HepG2 (cell line): ENCODE measurements around the gene BOLL. TPM values are rescaled to one million over a fixed set of nuclear protein-coding genes. Genes with fewer than 3 reads are reported as not detected.

Experiments used
- ATAC-seq: fragments of 200-7000 bp; cut with Tn5 transposase; 3 replicates; pipeline ENCODE4 v1.9.1; 2020; ENCODE audit warnings: mild to moderate bottlenecking, moderate library complexity
- BruUV-seq: library from RNA; stranded (reverse); fragments of 400-500 nt; replicated peaks from 2 replicates; lab custom pipeline; 2021; lab: Mats Ljungman, UMichigan
- CTCF ChIA-PET: fragments of 300-600 bp; formaldehyde crosslinking; extraction: SDS; loops from one replicate; lab custom pipeline; 2021; ENCODE audit warnings: low total read pairs, inconsistent platforms, low intra/inter-chr PET ratio; lab: Yijun Ruan, JAX
- POLR2A ChIA-PET: fragments of 350-600 bp; sonication (Branson Sonifier 250); formaldehyde crosslinking; loops from one replicate; lab custom pipeline; 2020; ENCODE audit warnings: antibody characterized with exemption, inconsistent platforms; lab: Yijun Ruan, JAX
- DNase-seq: peaks from one replicate; pipeline ENCODE4 v3.0.0-alpha.2; 2015; ENCODE audit warnings: low spot score
- FAIRE-seq: peaks from 3 replicates; lab custom pipeline; 2011; peaks lifted over from hg19 to GRCh38; lab: Jason Lieb, UNC
- H2AFZ ChIP-seq: one replicate; pipeline ENCODE4 v1.6.1; 2011; ENCODE audit warnings: low read length, inconsistent platforms
- H3K27ac ChIP-seq: fragments of 300-600 bp; 3 replicates; pipeline ENCODE4 v1.8.0; 2011; ENCODE audit warnings: mixed run types, mild to moderate bottlenecking, mixed read lengths, low read length, inconsistent platforms; ENCODE audit not compliant: insufficient read depth; ENCODE audit errors: extremely low read length
- H3K27me3 ChIP-seq, 2 experiments: fragments of 200-600 bp in 1 of 2; 2 replicates in 1 of 2; 3 replicates in 1 of 2; pipeline versions ENCODE4 v1.6.0 to v1.8.0; 2011; ENCODE audit warnings: low read length in 2 of 2, mild to moderate bottlenecking in 2 of 2, moderate library complexity in 2 of 2, inconsistent platforms in 1 of 2; ENCODE audit not compliant: insufficient read depth in 2 of 2, control insufficient read depth in 1 of 2
- H3K36me3 ChIP-seq, 2 experiments: fragments of 200-600 bp in 1 of 2; replicated peaks in 1 of 2; 2 replicates in 1 of 2; 3 replicates in 1 of 2; pipeline versions ENCODE4 v1.5.1 to v1.8.0; 2011; ENCODE audit warnings: low read length in 2 of 2, inconsistent platforms in 1 of 2; ENCODE audit not compliant: insufficient read depth in 2 of 2, control insufficient read depth in 1 of 2
- H3K4me1 ChIP-seq: 2 replicates; pipeline ENCODE4 v1.5.1; 2012; ENCODE audit warnings: low read length, inconsistent platforms; ENCODE audit not compliant: insufficient read depth
- H3K4me2 ChIP-seq: 2 replicates; pipeline ENCODE4 v1.6.0; 2011; ENCODE audit warnings: low read depth, low read length, inconsistent platforms
- H3K4me3 ChIP-seq, 3 experiments: fragments of 200-600 bp in 1 of 3; sonication (generic), shearing (Covaris generic) in 1 of 3; replicated peaks in 1 of 3; 2 replicates each; pipeline ENCODE4 v1.5.1; 2011 to 2016; ENCODE audit warnings: low read length in 3 of 3, inconsistent platforms in 2 of 3, low read depth in 2 of 3, mild to moderate bottlenecking in 2 of 3, control low read depth in 1 of 3, mixed read lengths in 1 of 3; ENCODE audit not compliant: insufficient read depth in 1 of 3
- H3K79me2 ChIP-seq: one replicate; pipeline ENCODE4 v1.6.1; 2011; ENCODE audit warnings: low read length, inconsistent platforms; ENCODE audit not compliant: insufficient read depth
- H3K9ac ChIP-seq: 2 replicates; pipeline ENCODE4 v1.6.0; 2011; ENCODE audit warnings: mild to moderate bottlenecking, low read depth, low read length, inconsistent platforms; ENCODE audit not compliant: insufficient read depth
- H3K9me3 ChIP-seq: 2 replicates; pipeline ENCODE4 v1.5.1; 2012; ENCODE audit warnings: mild to moderate bottlenecking, low read length
- H4K20me1 ChIP-seq: 2 replicates; pipeline ENCODE4 v1.6.0; 2011; ENCODE audit warnings: inconsistent platforms, mild to moderate bottlenecking, low read length, moderate library complexity; ENCODE audit not compliant: insufficient read depth
- MAFF ChIP-seq: IDR thresholded peaks from 2 replicates; pipeline ENCODE4 v1.6.1; 2011; ENCODE audit warnings: low read depth, low read length, improper control_type of control experiment
- MAFK ChIP-seq, 2 experiments: IDR thresholded peaks in 1 of 2; conservative IDR thresholded peaks in 1 of 2; 2 replicates each; pipeline ENCODE4 v1.6.1; 2011; ENCODE audit warnings: improper control_type of control experiment in 2 of 2, low read length in 2 of 2
- ZFP36 ChIP-seq: fragments of 150-350 bp; IDR thresholded peaks from 2 replicates; pipeline ENCODE4 v1.6.1; 2018; ENCODE audit warnings: borderline replicate concordance, low read length, low read depth; ENCODE audit not compliant: partially characterized antibody
- ZHX1 ChIP-seq: sonication (generic); formaldehyde crosslinking; IDR thresholded peaks from 2 replicates; pipeline ENCODE4 v1.8.1; 2022; ENCODE audit warnings: low read depth, mild to moderate bottlenecking, missing genetic modification reagents
- ZNF3 ChIP-seq: IDR thresholded peaks from 2 replicates; pipeline ENCODE4 v1.7.0; 2017; ENCODE audit warnings: inconsistent platforms
- WGBS: methylation state at CpG from one replicate; pipeline ENCODE4 v1.1.6; 2017; ENCODE audit warnings: low lambda C conversion rate; 5-methylcytosine and 5-hydroxymethylcytosine counted together
- in situ Hi-C: cut with HindIII; loops from 2 replicates; pipeline ENCODE4 v1.10.0; 2017; ENCODE audit warnings: low pct_unique_long_range_greater_than_20kb; ENCODE audit not compliant: extremely low pct_ligation_motif_present
- intact Hi-C: fragments of 100-400 bp; cut with micrococcal nuclease; formaldehyde crosslinking; loops from one replicate; pipeline ENCODE4 v1.10.0; 2022; ENCODE audit not compliant: unreplicated experiment
- polyA plus RNA-seq, 8 experiments: library from polyadenylated mRNA; depleted of rRNA in 3 of 8; stranded (reverse) in 7 of 8; unstranded in 1 of 8; fragments of >200 nt; fragmentation: Illumina TruSeq in 4 of 8; extraction: Trizol in 4 of 8; gene quantifications; 2 replicates each; pipeline versions ENCODE4 v1.2.1 to v1.2.3, GENCODE V29; 2011 to 2016; ENCODE audit warnings: low read depth in 4 of 8, missing spikeins in 1 of 8, mixed read lengths in 1 of 8; ENCODE audit not compliant: insufficient read depth in 1 of 8
- total RNA-seq, 5 experiments: library from RNA; depleted of rRNA; stranded (reverse); fragments of >200 nt; fragmentation: Illumina TruSeq; extraction: Trizol; gene quantifications; 2 replicates each; pipeline ENCODE4 v1.2.3, GENCODE V29; 2016; ENCODE audit warnings: low read depth in 1 of 5
- TF ChIP-seq, protein P1 (sequence below): sonication (generic); formaldehyde crosslinking; IDR thresholded peaks from 2 replicates; pipeline ENCODE4 v1.5.0; 2020; ENCODE audit warnings: mild to moderate bottlenecking, missing genetic modification reagents

Gene BOLL
- total and polyA plus RNA-seq, 2 of the 13 experiments (the other 11 are each of a cell fraction or from before 2014, with no cell fraction given) = not detected

DNA sequence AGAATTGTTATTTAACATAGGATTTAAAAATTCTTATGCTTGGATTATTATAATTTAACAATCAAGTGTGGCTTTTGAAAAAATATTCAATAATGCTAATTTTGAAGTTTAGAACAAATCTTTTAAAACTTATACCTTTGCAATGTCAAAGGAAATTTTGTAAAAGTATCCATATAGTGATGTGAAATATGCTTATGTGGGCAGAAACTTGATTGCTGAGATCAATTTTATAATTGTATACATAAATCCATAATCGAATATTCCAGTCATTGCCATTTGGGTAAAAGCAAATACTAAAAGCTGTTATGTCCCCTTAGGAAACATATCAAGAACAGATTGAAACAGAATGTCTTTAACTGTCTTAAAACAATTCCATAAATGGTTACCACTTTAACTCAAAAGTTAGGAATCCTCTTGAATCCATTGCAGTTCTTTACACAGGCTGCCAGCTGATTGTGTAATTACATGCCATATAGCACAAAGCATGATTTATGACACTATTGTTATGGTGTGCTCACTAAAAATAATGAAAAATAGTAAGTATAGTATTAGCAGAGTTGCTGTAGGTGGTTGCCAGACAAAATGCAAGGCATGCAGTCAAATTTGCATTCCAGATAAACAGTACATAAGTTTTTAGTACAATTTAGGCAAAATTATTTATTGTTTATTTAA, 43.5 kb upstream of the BOLL start:
- H3K27me3 ChIP-seq = no peaks in the 10 kb centered on the region
- DNase-seq (no peak), ATAC-seq (no peak), FAIRE-seq (no peak)
- H3K36me3 ChIP-seq = no peaks in the 10 kb centered on the region
- no peak overlapping the region for H3K9ac ChIP-seq
- POLR2A ChIA-PET = interaction anchor here (0.6 kb wide), 1 partner anchor 9 kb away, joined by 3 read pairs; no protein-coding TSS in a partner anchor
- H3K27ac ChIP-seq = no peak overlapping the region
- no peaks in the 10 kb centered on the region for H3K9me3 ChIP-seq
- intact Hi-C loops (no loop called here), in situ Hi-C loops (no loop called here)
- no peaks in the 10 kb centered on the region for H3K4me1 ChIP-seq
- no peak overlapping the region for H3K4me2 ChIP-seq
- H2AFZ ChIP-seq = no peak overlapping the region
- no peaks in the 10 kb centered on the region for H3K79me2 ChIP-seq
- 0% methylated on average over 1 of the region's 1 CpG for WGBS
- H4K20me1 ChIP-seq = no peaks in the 10 kb centered on the region
- BruUV-seq = no TSS peak
- TF ChIP-seq ZFP36 = no peak
- TF ChIP-seq MAFF = peak; percentile 53
- TF ChIP-seq ZNF3 (CRISPR knock-in tag) = no peak
- TF ChIP-seq ZHX1 = no peak
- TF ChIP-seq MAFK (conservative IDR thresholded peaks at IDR 0.05 in 1 of 2, IDR thresholded peaks at IDR 0.05 in 1 of 2; ENCODE audit: low read length in 2 of 2) = peak; percentile 61 to 77
- TF ChIP-seq, protein P1, sequence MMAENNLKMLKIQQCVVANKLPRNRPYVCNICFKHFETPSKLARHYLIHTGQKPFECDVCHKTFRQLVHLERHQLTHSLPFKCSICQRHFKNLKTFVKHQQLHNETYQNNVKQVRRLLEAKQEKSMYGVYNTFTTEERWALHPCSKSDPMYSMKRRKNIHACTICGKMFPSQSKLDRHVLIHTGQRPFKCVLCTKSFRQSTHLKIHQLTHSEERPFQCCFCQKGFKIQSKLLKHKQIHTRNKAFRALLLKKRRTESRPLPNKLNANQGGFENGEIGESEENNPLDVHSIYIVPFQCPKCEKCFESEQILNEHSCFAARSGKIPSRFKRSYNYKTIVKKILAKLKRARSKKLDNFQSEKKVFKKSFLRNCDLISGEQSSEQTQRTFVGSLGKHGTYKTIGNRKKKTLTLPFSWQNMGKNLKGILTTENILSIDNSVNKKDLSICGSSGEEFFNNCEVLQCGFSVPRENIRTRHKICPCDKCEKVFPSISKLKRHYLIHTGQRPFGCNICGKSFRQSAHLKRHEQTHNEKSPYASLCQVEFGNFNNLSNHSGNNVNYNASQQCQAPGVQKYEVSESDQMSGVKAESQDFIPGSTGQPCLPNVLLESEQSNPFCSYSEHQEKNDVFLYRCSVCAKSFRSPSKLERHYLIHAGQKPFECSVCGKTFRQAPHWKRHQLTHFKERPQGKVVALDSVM (CRISPR knock-in tag) = no peak
- H3K4me3 ChIP-seq = no peak overlapping the region
- CTCF ChIA-PET = no interaction called here
